Hepatocyte (in vitro differentiated cells): Measurements from ENCODE around the gene TMEM131. TPM values are rescaled to one million over a fixed set of nuclear protein-coding genes. Genes with fewer than 3 reads are reported as not detected.

ENCODE experiments used
- DNase-seq: peaks from one replicate; pipeline ENCODE4 v3.0.0-alpha.2; 2016; ENCODE audit warnings: low spot score
- H2AFZ ChIP-seq: fragments of 200-600 bp; sonication (generic); 2 replicates; pipeline ENCODE4 v1.6.0; 2016; ENCODE audit warnings: antibody characterized with exemption, mild to moderate bottlenecking
- H3K27ac ChIP-seq: fragments of 200-600 bp; sonication (generic); 2 replicates; pipeline ENCODE4 v1.5.1; 2016; ENCODE audit warnings: mild to moderate bottlenecking
- H3K27me3 ChIP-seq: fragments of 200-600 bp; sonication (generic); 2 replicates; pipeline ENCODE4 v1.6.1; 2016
- H3K36me3 ChIP-seq: fragments of 200-600 bp; sonication (generic); replicated peaks from 2 replicates; pipeline ENCODE4 v1.5.1; 2016; ENCODE audit warnings: low read depth; ENCODE audit not compliant: insufficient read depth
- H3K4me1 ChIP-seq: fragments of 200-600 bp; sonication (generic); 2 replicates; pipeline ENCODE4 v1.5.1; 2016; ENCODE audit warnings: mild to moderate bottlenecking, moderate library complexity; ENCODE audit not compliant: insufficient read depth
- H3K4me2 ChIP-seq: fragments of 200-600 bp; sonication (generic); 2 replicates; pipeline ENCODE4 v1.6.0; 2016
- H3K4me3 ChIP-seq: fragments of 200-600 bp; sonication (generic); 2 replicates; pipeline ENCODE4 v1.5.1; 2016; ENCODE audit warnings: mild to moderate bottlenecking
- H3K79me2 ChIP-seq: fragments of 200-600 bp; sonication (generic); 2 replicates; pipeline ENCODE4 v1.6.0; 2017; ENCODE audit warnings: mild to moderate bottlenecking
- H3K9me2 ChIP-seq: fragments of 200-600 bp; sonication (generic); replicated peaks from 2 replicates; pipeline ENCODE4 v1.6.0; 2017; ENCODE audit warnings: mild to moderate bottlenecking; ENCODE audit not compliant: insufficient read depth
- H3K9me3 ChIP-seq: fragments of 200-600 bp; sonication (generic); 2 replicates; pipeline ENCODE4 v1.5.1; 2016; ENCODE audit warnings: low read depth, mild to moderate bottlenecking
- H4K20me1 ChIP-seq: fragments of 200-600 bp; sonication (generic); 2 replicates; pipeline ENCODE4 v1.6.0; 2016; ENCODE audit warnings: mild to moderate bottlenecking; ENCODE audit not compliant: insufficient read depth, poor library complexity, severe bottlenecking
- CTCF ChIP-seq: fragments of 200-600 bp; sonication (generic); IDR thresholded peaks from 2 replicates; pipeline ENCODE4 v1.5.1; 2016; ENCODE audit warnings: antibody characterized with exemption, mild to moderate bottlenecking; ENCODE audit not compliant: poor library complexity
- EZH2 ChIP-seq: fragments of 200-600 bp; sonication (generic); IDR thresholded peaks from 2 replicates; pipeline ENCODE4 v1.6.1; 2016; ENCODE audit warnings: antibody characterized with exemption, mild to moderate bottlenecking, borderline replicate concordance
- EZH2phosphoT487 ChIP-seq: fragments of 200-600 bp; sonication (generic); IDR thresholded peaks from one replicate; pipeline ENCODE4 v1.6.1; 2018; ENCODE audit warnings: antibody characterized with exemption, mild to moderate bottlenecking, low read depth, moderate library complexity; ENCODE audit not compliant: unreplicated experiment, severe bottlenecking
- WGBS: methylation state at CpG from one replicate; pipeline ENCODE4 v1.1.6; 2016; ENCODE audit warnings: low lambda C conversion rate; ENCODE audit errors: missing lambda C conversion rate; 5-methylcytosine and 5-hydroxymethylcytosine counted together
- polyA plus RNA-seq: library from polyadenylated mRNA; unstranded; fragments of >200 nt; fragmentation: Nextera tagmentation; extraction: Ambion mirVana; gene quantifications from 2 replicates; pipeline ENCODE4 v1.2.1, GENCODE V29; 2016
- total RNA-seq: library from RNA; depleted of rRNA; stranded (reverse); fragments of >200 nt; gene quantifications from 2 replicates; pipeline ENCODE4 v1.2.3, GENCODE V29; 2014

The TMEM131 gene
- total and polyA plus RNA-seq, 2 experiments from 2014 or later: 17.5 to 42.1 TPM

DNA sequence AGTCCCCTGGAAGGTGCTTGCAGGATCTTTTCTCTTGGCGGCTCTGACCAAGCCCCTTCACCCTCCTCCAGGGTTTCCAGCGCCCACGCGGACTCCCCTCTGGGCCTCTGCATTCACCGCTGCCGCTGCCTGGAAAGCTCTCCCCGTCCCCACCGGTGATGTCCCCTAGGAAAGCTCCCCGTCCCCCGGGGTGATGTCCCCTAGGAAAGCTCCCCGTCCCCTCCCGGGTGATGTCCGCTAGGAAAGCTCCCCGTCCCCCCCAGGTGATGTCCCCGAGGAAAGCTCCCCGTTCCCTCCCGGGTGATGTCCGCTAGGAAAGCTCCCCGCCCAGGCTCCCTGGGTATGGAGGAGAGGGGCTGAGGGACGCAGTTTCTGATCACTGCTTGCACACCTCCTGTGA is 254.5 kb downstream of the TMEM131 start:
- no peak overlapping the region for H3K4me2 ChIP-seq
- no peak for DNase-seq
- H3K9me2 ChIP-seq: no peaks in the 10 kb centered on the region
- H3K36me3 ChIP-seq: no peaks in the 10 kb centered on the region
- no peak overlapping the region for H2AFZ ChIP-seq
- TF ChIP-seq EZH2 (no peak), EZH2phosphoT487 (no peak), CTCF (no peak)
- no peaks in the 10 kb centered on the region for H3K27me3 ChIP-seq
- 93% methylated on average over 10 of the region's 20 CpGs for WGBS
- no peak overlapping the region for H3K4me3 ChIP-seq
- H3K27ac ChIP-seq: no peak overlapping the region
- H3K4me1 ChIP-seq: no peaks in the 10 kb centered on the region
- H4K20me1 ChIP-seq: no peaks in the 10 kb centered on the region
- no peaks in the 10 kb centered on the region for H3K9me3 ChIP-seq
- H3K79me2 ChIP-seq: no peaks in the 10 kb centered on the region

- WGBS: 35% methylated on average over 19 of the region's 19 CpGs
These were observed 255.1 kb downstream of the TMEM131 start for GRCh38 chr2:97740590-97741182.

GRCh38 chr2:97739893-97740245 is 255.9 kb downstream of the TMEM131 start:
- no peak overlapping the region for H2AFZ ChIP-seq
- no peak for DNase-seq

More at GRCh38 chr2:97740590-97741182, 255.1 kb downstream of the TMEM131 start:
- peak; percentile 61 for DNase-seq
- Histone ChIP-seq H3K4me1 (no peaks in the 10 kb centered on the region), H3K4me3 (no peak overlapping the region), H3K79me2 (no peaks in the 10 kb centered on the region), H3K9me2 (no peaks in the 10 kb centered on the region), H2AFZ (no peak overlapping the region), H3K27ac (no peak overlapping the region), H3K36me3 (no peaks in the 10 kb centered on the region), H4K20me1 (no peaks in the 10 kb centered on the region), H3K27me3 (no peaks in the 10 kb centered on the region), H3K4me2 (no peak overlapping the region), H3K9me3 (no peaks in the 10 kb centered on the region)
- TF ChIP-seq CTCF: peak; percentile 56
- no peak for TF ChIP-seq EZH2

More at GRCh38 chr2:97739893-97740245, 255.9 kb downstream of the TMEM131 start:
- no peaks in the 10 kb centered on the region for H3K36me3 ChIP-seq
- TF ChIP-seq CTCF: no peak
- TF ChIP-seq EZH2phosphoT487: no peak
- no peak overlapping the region for H3K4me3 ChIP-seq
- no peaks in the 10 kb centered on the region for H4K20me1 ChIP-seq
- no peak overlapping the region for H3K27ac ChIP-seq
- no peak overlapping the region for H3K4me2 ChIP-seq
- no peaks in the 10 kb centered on the region for H3K27me3 ChIP-seq
- no peaks in the 10 kb centered on the region for H3K79me2 ChIP-seq
- H3K9me3 ChIP-seq: no peaks in the 10 kb centered on the region
- no peaks in the 10 kb centered on the region for H3K9me2 ChIP-seq
- WGBS: 96% methylated on average over 4 of the region's 5 CpGs
- H3K4me1 ChIP-seq: no peaks in the 10 kb centered on the region
